NCI-H187 treated with DMSO at 0.1 percent for 48 hours (cell line): ENCODE results near the gene ACAT2.
"Not testable (repeated sequence)": the region's sequence is repeated elsewhere in the genome, so short reads cannot be mapped to it uniquely, and the experiment has no call there.

Source experiments
- DNase-seq: peaks from one replicate; lab custom pipeline; 2025; lab: John Stamatoyannopoulos, UW

The ACAT2 gene

DNA sequence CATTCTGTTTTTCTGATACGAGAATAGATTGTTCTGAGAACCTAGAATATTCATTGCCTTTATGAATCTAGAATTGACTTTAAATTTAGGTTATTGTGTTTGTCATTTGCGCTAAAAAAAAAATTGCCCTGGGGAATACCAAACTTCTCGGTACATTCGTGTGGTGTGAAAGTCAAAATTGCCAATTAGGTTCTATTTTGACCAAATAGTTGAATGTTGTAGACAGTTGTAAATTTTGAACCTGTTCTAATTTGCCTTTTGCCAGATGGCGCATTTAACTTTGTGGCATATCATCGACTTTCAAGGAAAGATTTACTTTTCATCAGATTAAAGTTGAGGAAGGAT lies 31.5 kb upstream of the ACAT2 start:
- DNase-seq: no peak

GRCh38 chr6:159732550-159732949 lies 29.3 kb upstream of the ACAT2 start:
- not testable (repeated sequence) for DNase-seq

- DNase-seq: not testable (repeated sequence)
Observed at GRCh38 chr6:159733395-159733794, 28.4 kb upstream of the ACAT2 start.

DNA sequence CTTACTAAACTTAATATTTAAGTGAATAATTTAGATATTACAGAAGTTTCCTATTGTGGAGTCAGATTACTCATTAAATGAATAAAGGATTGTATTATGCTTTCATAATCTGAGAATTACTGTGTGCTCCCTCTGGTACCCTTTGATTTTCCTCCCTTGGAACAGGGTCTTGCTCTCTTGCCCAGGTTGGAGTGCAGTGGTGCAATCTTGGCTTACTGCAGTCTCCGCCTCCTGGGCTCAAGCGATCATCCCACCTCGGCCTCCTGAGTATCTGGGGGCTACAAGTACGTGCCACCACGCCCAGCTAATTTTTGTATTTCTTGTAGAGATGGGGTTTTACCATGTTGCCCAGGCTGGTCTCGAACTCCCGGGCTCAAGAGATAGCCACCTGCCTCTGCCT lies 24.9 kb upstream of the ACAT2 start:
- DNase-seq: no peak

- DNase-seq: no peak
Observed at GRCh38 chr6:159739341-159739740, 22.5 kb upstream of the ACAT2 start.

DNA sequence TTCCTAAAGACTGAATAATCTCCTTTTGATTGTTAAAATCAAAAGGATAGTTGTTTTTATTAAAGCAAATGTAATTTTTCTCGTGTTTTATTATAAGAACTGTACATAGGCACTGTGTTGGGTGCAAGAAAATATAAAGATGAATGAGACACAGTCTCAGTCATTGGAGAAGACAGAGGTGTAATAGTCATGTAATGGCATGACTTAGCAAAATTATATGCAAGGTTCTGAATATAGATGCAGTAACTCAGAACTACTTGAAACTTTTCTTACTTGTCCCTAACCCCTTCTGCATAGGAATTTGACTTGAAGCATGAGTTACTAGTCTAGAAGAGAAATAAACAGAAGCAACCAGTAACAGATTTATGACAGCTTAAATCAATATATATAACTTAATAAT lies 19.7 kb upstream of the ACAT2 start:
- DNase-seq: no peak

GRCh38 chr6:159745081-159745480 lies 16.8 kb upstream of the ACAT2 start:
- no peak for DNase-seq

GRCh38 chr6:159746759-159747158 lies 15.1 kb upstream of the ACAT2 start:
- no peak for DNase-seq

GRCh38 chr6:159748127-159748526 lies 13.7 kb upstream of the ACAT2 start:
- not testable (repeated sequence) for DNase-seq

- no peak for DNase-seq
Observed at GRCh38 chr6:159751448-159751847, 10.4 kb upstream of the ACAT2 start.

GRCh38 chr6:159753081-159753872 lies 8.6 kb upstream of the ACAT2 start:
- DNase-seq: no peak

DNA sequence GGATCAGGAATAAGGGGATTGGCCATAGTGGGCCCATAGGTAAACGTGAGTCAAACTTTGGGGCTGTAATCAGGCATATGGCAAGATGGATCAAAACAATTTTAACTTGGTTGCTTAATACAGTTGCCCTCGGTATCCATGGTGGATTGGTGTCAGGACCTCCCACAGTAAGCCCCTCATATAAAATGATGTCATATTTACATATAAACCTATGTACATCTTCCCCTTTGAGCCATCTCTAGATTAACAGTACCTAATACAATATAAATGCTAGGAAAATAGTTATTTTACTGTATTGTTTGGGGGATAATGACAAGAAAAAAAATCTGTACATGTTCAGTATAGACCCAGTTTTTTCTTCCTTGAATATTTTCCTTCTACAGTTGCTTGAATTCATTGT lies 7.4 kb upstream of the ACAT2 start:
- DNase-seq: no peak

- DNase-seq: no peak
Observed at GRCh38 chr6:159754959-159755914, 6.6 kb upstream of the ACAT2 start.

GRCh38 chr6:159756508-159756907 lies 5.3 kb upstream of the ACAT2 start:
- DNase-seq: peak; percentile 51

DNA sequence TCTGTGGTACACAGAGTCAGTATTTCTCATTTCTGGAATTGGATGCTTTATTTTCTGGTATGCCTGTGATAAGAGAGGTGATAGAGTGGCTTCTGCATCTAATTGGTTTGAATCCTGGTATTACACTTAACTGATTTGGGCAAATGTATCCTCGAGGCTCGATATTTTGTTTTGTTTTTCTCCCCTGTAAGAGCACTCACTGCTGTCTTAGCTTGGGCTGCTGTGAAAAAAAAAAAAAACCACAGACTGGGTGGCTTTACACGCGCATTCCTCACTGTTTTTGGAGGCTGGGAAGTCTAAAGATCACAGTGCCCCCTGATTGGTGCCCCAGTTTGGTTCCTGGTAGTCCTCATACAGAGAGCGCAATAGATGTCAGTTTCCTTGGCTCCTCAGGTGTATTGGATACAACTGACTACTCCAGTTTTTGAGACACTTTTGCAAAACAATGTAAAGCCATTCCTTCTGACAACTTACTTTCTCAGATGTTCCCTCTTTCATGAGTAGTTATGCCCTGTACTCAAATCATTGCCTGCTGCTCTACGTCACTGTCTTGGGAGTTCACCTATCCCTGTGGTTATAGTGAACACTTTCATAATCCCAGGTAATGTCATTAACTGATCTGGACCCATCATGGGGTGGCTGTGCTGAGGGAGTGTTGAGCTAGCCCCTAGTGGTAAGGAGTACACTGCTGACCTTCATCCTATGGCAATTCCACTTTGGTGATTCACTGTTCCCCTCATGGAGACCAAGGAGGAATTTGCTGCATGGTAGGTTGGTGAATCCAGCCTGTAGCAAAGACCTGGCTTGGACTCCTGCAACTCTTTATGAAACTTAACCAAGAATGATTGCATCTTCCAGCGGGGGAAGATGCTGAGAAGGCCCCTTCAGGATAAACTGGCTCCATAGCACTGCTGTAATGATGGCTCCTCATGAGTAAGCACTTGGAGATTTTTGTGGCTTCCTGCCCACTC lies 3.5 kb upstream of the ACAT2 start:
- DNase-seq: no peak

- no peak for DNase-seq
Observed at GRCh38 chr6:159759645-159760044, 2.2 kb upstream of the ACAT2 start.

- no peak for DNase-seq
Observed at GRCh38 chr6:159760602-159761057, 1.2 kb upstream of the ACAT2 start.

DNA sequence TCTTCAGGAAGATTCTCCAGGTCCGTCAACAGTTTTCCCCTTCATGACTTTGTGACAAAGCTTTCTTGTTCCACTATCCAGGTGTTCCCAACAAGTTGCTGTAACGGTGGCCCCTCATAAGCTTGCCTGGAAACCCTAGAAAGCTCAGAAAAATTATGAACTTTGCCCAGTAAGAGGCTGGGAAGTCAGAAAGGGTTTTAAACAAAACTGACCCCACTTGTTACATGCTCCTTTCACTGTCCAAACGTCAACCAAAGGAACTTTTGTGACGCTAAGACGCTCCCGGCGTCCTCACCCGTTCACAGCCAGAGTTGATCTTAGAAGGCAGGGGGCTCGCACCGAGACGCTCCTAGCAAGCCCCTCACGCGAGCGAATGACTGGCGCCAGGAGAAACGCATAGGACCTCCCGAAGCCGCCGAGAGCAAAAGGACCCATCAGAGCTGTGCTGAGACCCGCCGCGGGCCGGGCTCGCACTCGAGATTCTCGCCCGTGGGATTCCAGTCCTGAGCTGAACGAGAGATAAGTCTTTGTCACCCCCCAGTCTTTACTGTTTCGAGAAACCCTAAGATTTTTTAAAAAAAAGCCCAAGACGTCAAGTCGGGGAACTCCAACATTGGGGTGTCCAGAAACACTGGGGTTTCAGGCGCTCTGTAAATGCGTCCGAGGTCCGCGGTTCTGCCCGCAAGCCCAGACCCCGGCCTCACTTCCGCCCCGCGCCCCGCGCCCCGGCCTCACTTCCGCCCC lies 544 bp upstream of the ACAT2 start:
- no peak for DNase-seq

DNA sequence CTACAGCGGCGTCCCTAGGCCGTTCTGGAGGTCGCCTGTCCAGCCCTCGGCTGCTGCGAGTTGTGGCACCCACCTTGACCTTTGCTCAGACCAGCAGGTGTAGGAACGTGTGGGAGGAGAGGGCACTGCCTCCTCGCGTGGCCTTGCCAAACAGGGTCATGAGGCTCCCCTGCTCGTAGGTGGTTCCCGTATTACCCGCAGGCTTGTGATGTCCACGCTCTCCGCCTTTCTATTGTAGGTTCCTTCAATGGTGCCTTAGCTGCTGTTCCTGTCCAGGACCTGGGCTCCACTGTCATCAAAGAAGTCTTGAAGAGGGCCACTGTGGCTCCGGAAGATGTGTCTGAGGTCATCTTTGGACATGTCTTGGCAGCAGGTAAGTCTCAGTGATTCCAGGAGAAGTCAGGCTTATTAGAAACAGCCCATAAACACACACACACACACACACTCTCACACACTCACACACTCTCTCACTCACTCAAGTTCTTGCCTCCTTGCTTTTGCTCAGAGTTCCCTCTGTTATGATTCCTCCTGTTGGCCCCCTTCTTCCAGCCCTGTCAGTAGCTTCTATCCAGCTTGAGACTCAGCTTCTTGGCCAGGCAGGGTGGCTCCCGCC lies 942 bp downstream of the ACAT2 start:
- DNase-seq: no peak

DNA sequence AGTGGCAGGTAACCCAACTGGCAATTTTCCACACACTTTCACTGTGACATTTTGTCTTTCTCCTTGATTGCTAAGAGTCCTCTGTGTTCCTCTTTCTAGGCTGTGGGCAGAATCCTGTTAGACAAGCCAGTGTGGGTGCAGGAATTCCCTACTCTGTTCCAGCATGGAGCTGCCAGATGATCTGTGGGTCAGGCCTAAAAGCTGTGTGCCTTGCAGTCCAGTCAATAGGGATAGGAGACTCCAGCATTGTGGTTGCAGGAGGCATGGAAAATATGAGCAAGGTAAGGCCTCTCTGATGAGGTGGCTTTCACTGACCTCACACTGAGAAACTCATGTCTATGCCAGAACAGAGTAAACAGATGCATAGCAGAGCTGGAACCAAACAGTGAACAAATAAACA lies 5.1 kb downstream of the ACAT2 start:
- DNase-seq: no peak

GRCh38 chr6:159769470-159769869 lies 7.6 kb downstream of the ACAT2 start:
- no peak for DNase-seq
